GM12878 (cell line): ENCODE measurements around the gene WWOX. TPM values are rescaled to one million over a fixed set of nuclear protein-coding genes. Genes with fewer than 3 reads are reported as not detected.

Source experiments
- ATAC-seq: fragments of 200-7000 bp; cut with Tn5 transposase; 3 replicates; pipeline ENCODE4 v1.9.1; 2020; ENCODE audit warnings: mild to moderate bottlenecking, moderate library complexity
- BruUV-seq: library from RNA; stranded (reverse); fragments of 400-500 nt; replicated peaks from 2 replicates; lab custom pipeline; 2021; lab: Mats Ljungman, UMichigan
- CTCF ChIA-PET: fragments of 300-600 bp; sonication (Branson Sonifier 250); formaldehyde crosslinking; extraction: SDS; loops from one replicate; lab custom pipeline; 2021; ENCODE audit warnings: inconsistent platforms; lab: Yijun Ruan, JAX
- POLR2A ChIA-PET: fragments of 350-600 bp; formaldehyde crosslinking; extraction: SDS; loops from one replicate; lab custom pipeline; 2021; ENCODE audit warnings: inconsistent platforms; lab: Charles Lee
- RAD21 ChIA-PET: fragments of 300-600 bp; sonication (Branson Sonifier 250); formaldehyde crosslinking; loops from one replicate; lab custom pipeline; 2023; ENCODE audit warnings: antibody characterized with exemption; ENCODE audit not compliant: unreplicated experiment; lab: Charles Lee
- SMC1A ChIA-PET: fragments of 300-600 bp; sonication (Branson Sonifier 250); formaldehyde crosslinking; loops from one replicate; lab custom pipeline; 2023; ENCODE audit not compliant: unreplicated experiment, uncharacterized antibody; lab: Charles Lee
- DNase-seq: peaks from one replicate; pipeline ENCODE4 v3.0.0-alpha.2; 2011; ENCODE audit warnings: low read depth, low spot score
- FAIRE-seq: peaks from 3 replicates; lab custom pipeline; 2011; peaks lifted over from hg19 to GRCh38; lab: Jason Lieb, UNC
- H2AFZ ChIP-seq: 2 replicates; pipeline ENCODE4 v1.6.0; 2011; ENCODE audit warnings: low read depth, low read length, control low read depth; ENCODE audit not compliant: control insufficient read depth
- H3K27ac ChIP-seq: 2 replicates; pipeline ENCODE4 v1.5.1; 2011; ENCODE audit warnings: control low read depth; ENCODE audit not compliant: control insufficient read depth, insufficient read depth
- H3K27me3 ChIP-seq, 2 experiments: replicated peaks in 1 of 2; 2 replicates each; pipeline versions ENCODE4 v1.6.0 to v1.6.1; 2011; ENCODE audit warnings: low read length in 1 of 2; ENCODE audit not compliant: control insufficient read depth in 2 of 2, insufficient read depth in 2 of 2
- H3K36me3 ChIP-seq, 2 experiments: 2 replicates each; pipeline ENCODE4 v1.5.1; 2011; ENCODE audit warnings: low read length in 1 of 2; ENCODE audit not compliant: control insufficient read depth in 2 of 2, insufficient read depth in 2 of 2
- H3K4me1 ChIP-seq: 2 replicates; pipeline ENCODE4 v1.6.1; 2011; ENCODE audit warnings: mild to moderate bottlenecking, low read length, moderate library complexity, mixed read lengths; ENCODE audit not compliant: control insufficient read depth, insufficient read depth
- H3K4me2 ChIP-seq: 2 replicates; pipeline ENCODE4 v1.6.0; 2011; ENCODE audit warnings: control low read depth; ENCODE audit not compliant: control insufficient read depth, insufficient read depth
- H3K4me3 ChIP-seq: fragments of 200-600 bp; sonication (generic); 2 replicates; pipeline ENCODE4 v1.5.1; 2016
- H3K79me2 ChIP-seq: 2 replicates; pipeline ENCODE4 v1.6.0; 2011; ENCODE audit warnings: low read length; ENCODE audit not compliant: control insufficient read depth, insufficient read depth
- H3K9ac ChIP-seq: 2 replicates; pipeline ENCODE4 v1.8.0; 2011; ENCODE audit warnings: low read length, control low read depth, mixed read lengths; ENCODE audit not compliant: control insufficient read depth, insufficient read depth
- H3K9me3 ChIP-seq: replicated peaks from 3 replicates; pipeline ENCODE4 v1.5.1; 2011; ENCODE audit warnings: mild to moderate bottlenecking, low read length; ENCODE audit not compliant: control insufficient read depth, insufficient read depth
- H4K20me1 ChIP-seq: 2 replicates; pipeline ENCODE4 v1.6.0; 2011; ENCODE audit not compliant: control insufficient read depth, insufficient read depth
- BCL3 ChIP-seq: IDR thresholded peaks from 2 replicates; pipeline ENCODE4 v1.6.1; 2011; ENCODE audit warnings: borderline replicate concordance, low read depth, mild to moderate bottlenecking, moderate library complexity, low read length; ENCODE audit not compliant: insufficient read depth, poor library complexity, severe bottlenecking
- CHD2 ChIP-seq: IDR thresholded peaks from 2 replicates; pipeline ENCODE4 v1.6.1; 2011; ENCODE audit warnings: low read depth, low read length, improper control_type of control experiment, borderline replicate concordance
- EGR1 ChIP-seq, 2 experiments: IDR thresholded peaks; 1 replicate in 1 of 2; 2 replicates in 1 of 2; pipeline ENCODE4 v1.6.1; 2011 to 2012; ENCODE audit warnings: low read depth in 2 of 2, low read length in 2 of 2, borderline replicate concordance in 1 of 2, mild to moderate bottlenecking in 1 of 2, moderate library complexity in 1 of 2
- ETV6 ChIP-seq, 2 experiments: fragments of 450-650 bp in 1 of 2; IDR thresholded peaks in 1 of 2; conservative IDR thresholded peaks in 1 of 2; 2 replicates each; pipeline ENCODE4 v1.6.1; 2014; ENCODE audit warnings: antibody characterized with exemption in 1 of 2, borderline replicate concordance in 1 of 2, low read depth in 1 of 2, mild to moderate bottlenecking in 1 of 2, moderate library complexity in 1 of 2
- HDGF ChIP-seq: fragments of 450-650 bp; IDR thresholded peaks from 2 replicates; pipeline ENCODE4 v1.6.1; 2016; ENCODE audit warnings: antibody characterized with exemption
- JUNB ChIP-seq: IDR thresholded peaks from 2 replicates; pipeline ENCODE4 v1.6.1; 2016; ENCODE audit warnings: antibody characterized with exemption, mild to moderate bottlenecking
- KDM1A ChIP-seq: fragments of 200-600 bp; sonication (generic); IDR thresholded peaks from 2 replicates; pipeline ENCODE4 v1.6.1; 2016; ENCODE audit warnings: borderline replicate concordance
- MEF2B ChIP-seq: fragments of 450-650 bp; IDR thresholded peaks from 2 replicates; pipeline ENCODE4 v1.6.1; 2018; ENCODE audit warnings: mild to moderate bottlenecking, moderate library complexity; ENCODE audit not compliant: partially characterized antibody, poor library complexity, severe bottlenecking
- NBN ChIP-seq: fragments of 450-650 bp; IDR thresholded peaks from 2 replicates; pipeline ENCODE4 v1.6.1; 2016
- NRF1 ChIP-seq: conservative IDR thresholded peaks from 2 replicates; pipeline ENCODE4 v1.6.1; 2011; ENCODE audit warnings: mild to moderate bottlenecking, low read depth, low read length, improper control_type of control experiment
- RCOR1 ChIP-seq: conservative IDR thresholded peaks from 2 replicates; pipeline ENCODE4 v1.6.1; 2012; ENCODE audit warnings: low read depth, low read length, improper control_type of control experiment
- SKIL ChIP-seq: fragments of 450-650 bp; IDR thresholded peaks from 2 replicates; pipeline ENCODE4 v1.6.1; 2017; ENCODE audit warnings: mild to moderate bottlenecking, low read depth, inconsistent platforms; ENCODE audit not compliant: poor library complexity, severe bottlenecking
- SREBF2 ChIP-seq: IDR thresholded peaks from 2 replicates; pipeline ENCODE4 v1.6.1; 2012; ENCODE audit warnings: mild to moderate bottlenecking, low read length
- TARDBP ChIP-seq: IDR thresholded peaks from 2 replicates; pipeline ENCODE4 v1.6.1; 2016; ENCODE audit warnings: borderline replicate concordance
- TCF3 ChIP-seq: IDR thresholded peaks from 2 replicates; pipeline ENCODE4 v1.6.1; 2012; ENCODE audit warnings: low read depth, mild to moderate bottlenecking, low read length, borderline replicate concordance; ENCODE audit not compliant: insufficient read depth
- TCF7 ChIP-seq: IDR thresholded peaks from 2 replicates; pipeline ENCODE4 v1.6.1; 2014; ENCODE audit warnings: antibody characterized with exemption, borderline replicate concordance
- ZBTB11 ChIP-seq: fragments of 450-650 bp; formaldehyde crosslinking; IDR thresholded peaks from 2 replicates; pipeline ENCODE4 v1.5.0; 2022; ENCODE audit warnings: mild to moderate bottlenecking, missing genetic modification characterization
- WGBS: methylation state at CpG from one replicate; pipeline ENCODE4 v1.1.6; 2016; ENCODE audit warnings: low lambda C conversion rate; ENCODE audit not compliant: insufficient replicate concordance, insufficient coverage; ENCODE audit errors: missing lambda C conversion rate; 5-methylcytosine and 5-hydroxymethylcytosine counted together
- in situ Hi-C: fragments of 300-500 bp; cut with MboI; formaldehyde crosslinking; loops from 9 replicates; pipeline ENCODE4 v1.14.3; 2018; ENCODE audit warnings: mixed read lengths
- intact Hi-C: fragments of 100-400 bp; cut with micrococcal nuclease; formaldehyde crosslinking; loops from one replicate; pipeline ENCODE4 v1.14.2; 2022; ENCODE audit not compliant: unreplicated experiment
- polyA plus RNA-seq, 11 experiments: library from polyadenylated mRNA; depleted of rRNA in 4 of 11; unstranded in 6 of 11; stranded (reverse) in 5 of 11; fragments of >200 nt; fragmentation: Nextera tagmentation in 4 of 11; fragmentation: Illumina TruSeq in 1 of 11; extraction: Ambion mirVana in 4 of 11; extraction: Trizol in 1 of 11; gene quantifications; 1 replicate in 1 of 11; 2 replicates in 10 of 11; pipeline versions ENCODE4 v1.2.1 to v1.2.3, GENCODE V29; 2011 to 2016; ENCODE audit warnings: inconsistent platforms in 2 of 11, missing spikeins in 2 of 11, low read depth in 1 of 11
- total RNA-seq, 4 experiments: library from RNA; depleted of rRNA in 3 of 4; stranded (reverse); fragments of >200 nt in 3 of 4; fragmentation: Illumina TruSeq in 1 of 4; extraction: Trizol in 1 of 4; gene quantifications; 2 replicates each; pipeline versions ENCODE4 v1.2.1 to v1.2.3, GENCODE V29; 2013 to 2021

WWOX gene
- total and polyA plus RNA-seq, 10 of the 15 experiments (the other 5 are each of a cell fraction or from before 2014, with no cell fraction given) = 2.8 to 24.4 (median 17.8) TPM

- TF ChIP-seq CHD2 (no peak), ZBTB11 (no peak), BCL3 (no peak)
Observed at GRCh38 chr16:78673884-78674283, 574.4 kb downstream of the WWOX start (continued).

- SMC1A ChIA-PET = no interaction called here
- no peak for DNase-seq
- CTCF ChIA-PET = no interaction called here
- TF ChIP-seq RCOR1 (no peak), NBN (no peak), HDGF (no peak), ETV6 (conservative IDR thresholded peaks at IDR 0.05 in 1 of 2, IDR thresholded peaks at IDR 0.05 in 1 of 2; ENCODE audit: borderline replicate concordance in 1 of 2, low read depth in 1 of 2) (no peak), MEF2B (no peak), TCF7 (no peak), SKIL (no peak), KDM1A (no peak), EGR1 (IDR thresholded peaks at IDR 0.05; ENCODE audit: borderline replicate concordance in 1 of 2, low read depth in 2 of 2, low read length in 2 of 2) (no peak), TCF3 (no peak), SREBF2 (no peak), NRF1 (no peak), TARDBP (no peak), JUNB (no peak)
- no peak for ATAC-seq
- no peaks in the 10 kb centered on the region for H3K36me3 ChIP-seq
- no peak overlapping the region for H3K27ac ChIP-seq
- H4K20me1 ChIP-seq = no peaks in the 10 kb centered on the region
- no peaks in the 10 kb centered on the region for H3K4me1 ChIP-seq
- in situ Hi-C loops (no loop called here), intact Hi-C loops (no loop called here)
- no peaks in the 10 kb centered on the region for H3K9me3 ChIP-seq
- no peak overlapping the region for H2AFZ ChIP-seq
- POLR2A ChIA-PET = no interaction called here
- no peak overlapping the region for H3K9ac ChIP-seq
- no peak for FAIRE-seq
- 34% methylated on average over 6 of the region's 6 CpGs for WGBS
- RAD21 ChIA-PET = no interaction called here
- H3K27me3 ChIP-seq = no peaks in the 10 kb centered on the region
- H3K4me3 ChIP-seq = no peak overlapping the region
- BruUV-seq = no TSS peak
- H3K4me2 ChIP-seq = no peak overlapping the region
- H3K79me2 ChIP-seq = no peaks in the 10 kb centered on the region
Observed at GRCh38 chr16:78675312-78675711, 575.9 kb downstream of the WWOX start.
